Stimulated activated CD4-positive, alpha-beta T cell treated with anti-CD3 and anti-CD28 coated beads, Interleukin-4, amount 100 ng/mL, for 1 hour (primary cell): ENCODE measurements around the gene CST1.
"Not testable (repeated sequence)": the region's sequence is repeated elsewhere in the genome, so short reads cannot be mapped to it uniquely, and the experiment has no call there.

Source experiments
- DNase-seq: peaks from one replicate; pipeline ENCODE4 v3.0.0-alpha.2; 2020

CST1 gene

DNA sequence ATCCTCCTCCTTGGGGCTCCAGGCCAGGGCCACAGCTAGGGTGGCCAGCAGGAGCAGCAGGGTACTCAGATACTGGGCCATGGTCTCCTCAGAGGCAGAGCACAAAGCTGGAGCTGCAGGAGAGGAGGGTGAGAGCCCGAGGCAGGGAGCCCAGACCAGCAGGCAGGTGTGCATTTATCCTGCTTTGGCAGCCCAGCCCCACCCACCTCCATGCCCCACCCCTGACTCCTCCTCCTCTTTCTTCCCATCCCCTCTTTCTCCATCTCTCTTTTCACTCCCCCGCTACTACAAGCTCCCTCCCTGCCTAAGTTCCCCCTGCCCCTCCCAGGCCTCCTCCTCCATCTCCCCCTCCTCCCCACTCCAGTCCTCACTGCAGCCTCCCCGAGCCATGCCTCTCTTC lies at the start of gene CST1:
Gene CST1 (minus strand): TSS at position 150 of the 400 bp plus-strand sequence. CDS start 69 bp downstream, at position 81.
- DNase-seq: not testable (repeated sequence)

DNA sequence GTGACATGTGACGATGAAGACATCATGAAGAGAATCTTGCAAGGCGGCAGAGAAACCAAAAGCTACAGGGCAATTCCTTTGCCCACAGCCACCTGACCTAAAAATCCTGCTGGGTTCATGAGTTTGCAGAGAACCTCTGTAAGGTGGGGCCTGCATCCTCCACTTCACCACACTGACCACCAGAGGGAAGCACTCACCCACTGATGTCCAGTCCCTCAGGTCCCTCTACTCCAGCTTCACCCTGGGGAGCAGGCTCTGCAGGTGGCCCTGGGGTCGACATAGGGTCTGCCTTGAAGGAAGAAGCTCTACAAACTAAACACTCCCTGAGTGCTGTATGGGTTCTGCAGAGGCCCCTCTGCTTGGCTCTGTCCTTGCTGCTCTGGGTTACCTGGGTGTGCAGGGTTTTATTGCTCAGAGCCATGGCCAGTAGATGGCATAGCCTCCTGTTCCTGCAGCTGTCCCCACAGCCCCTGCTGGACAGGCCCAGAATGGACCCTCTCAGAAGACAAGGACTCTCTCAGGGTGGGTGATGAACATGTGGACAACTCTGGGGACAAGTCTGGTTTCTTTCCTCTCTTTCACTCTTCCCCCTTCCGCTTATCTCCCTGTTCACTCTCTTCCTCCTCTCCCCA lies 48.6 kb upstream of the CST1 start:
- peak; percentile 11 for DNase-seq

GRCh38 chr20:23795526-23795925 lies 44.8 kb upstream of the CST1 start:
- no peak for DNase-seq

- DNase-seq: no peak
These were observed 44.1 kb upstream of the CST1 start for GRCh38 chr20:23794841-23795240.

DNA sequence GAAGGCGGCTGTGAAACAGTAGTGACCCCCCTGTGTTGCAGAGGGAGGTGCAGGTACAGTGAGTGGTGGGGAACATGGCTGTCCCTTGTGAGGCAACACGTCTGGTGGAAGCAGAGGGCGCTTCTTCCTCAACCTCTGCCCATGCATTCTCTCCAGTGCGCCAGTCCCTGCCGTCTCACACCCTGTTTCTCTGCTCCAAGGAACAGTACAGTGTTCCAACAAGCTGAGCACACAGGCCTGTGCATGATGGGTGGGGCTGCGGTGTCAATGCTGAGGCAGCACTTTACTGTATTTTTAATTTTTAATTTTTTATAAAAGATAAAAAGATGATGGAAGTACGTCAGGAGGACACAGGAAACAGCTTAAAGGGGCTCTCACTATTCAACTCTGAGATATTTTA lies 43.3 kb upstream of the CST1 start:
- no peak for DNase-seq

DNA sequence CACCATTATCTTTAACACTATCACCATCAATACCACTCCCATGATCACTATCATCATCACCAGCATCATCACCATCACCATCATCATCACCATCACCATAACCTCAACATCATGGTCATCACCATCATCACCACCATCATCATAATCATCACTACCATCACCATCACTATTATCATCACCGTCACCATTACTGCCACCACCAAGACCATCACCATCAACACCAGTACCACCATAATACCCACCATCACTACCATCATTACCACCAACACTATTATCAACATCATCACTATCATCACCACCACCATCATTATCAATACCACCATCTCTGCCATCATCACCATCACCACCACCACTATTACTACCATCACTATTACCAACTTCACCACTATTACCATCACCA lies 32.7 kb upstream of the CST1 start:
- no peak for DNase-seq

DNA sequence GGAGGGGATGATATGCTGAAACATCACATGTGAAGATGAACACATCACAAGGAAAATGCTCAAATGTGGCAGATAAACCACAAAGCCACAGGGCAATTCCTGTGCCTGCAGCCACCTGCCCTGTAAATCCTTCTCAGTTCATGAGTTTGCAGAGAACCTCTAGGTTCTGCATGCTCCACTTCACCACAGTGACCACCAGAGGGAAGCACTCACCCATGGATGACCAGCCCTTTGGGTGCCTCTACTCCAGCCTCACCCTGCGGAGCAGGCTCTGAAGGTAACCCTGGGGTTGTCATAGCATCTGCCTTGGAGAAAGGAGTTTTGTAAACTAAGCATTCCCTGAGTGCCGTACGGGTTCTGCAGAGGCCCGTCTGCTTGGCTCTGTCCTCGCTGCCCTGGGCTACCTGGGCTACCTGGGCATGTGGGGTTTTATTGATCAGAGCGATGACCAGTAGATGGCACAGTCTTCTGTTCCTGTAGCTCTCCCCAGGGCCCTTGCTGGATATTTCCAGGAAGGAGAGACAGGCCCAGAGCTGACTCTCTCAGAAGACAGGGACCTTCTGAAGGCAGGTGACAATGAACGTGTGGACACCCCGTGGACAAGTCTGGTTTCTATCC lies 31.7 kb upstream of the CST1 start:
- no peak for DNase-seq

- DNase-seq: not testable (repeated sequence)
These were observed 27.9 kb upstream of the CST1 start for GRCh38 chr20:23778676-23779075.

GRCh38 chr20:23777380-23777779 lies 26.6 kb upstream of the CST1 start:
- not testable (repeated sequence) for DNase-seq

- no peak for DNase-seq
These were observed 25.5 kb upstream of the CST1 start for GRCh38 chr20:23776067-23776771.

DNA sequence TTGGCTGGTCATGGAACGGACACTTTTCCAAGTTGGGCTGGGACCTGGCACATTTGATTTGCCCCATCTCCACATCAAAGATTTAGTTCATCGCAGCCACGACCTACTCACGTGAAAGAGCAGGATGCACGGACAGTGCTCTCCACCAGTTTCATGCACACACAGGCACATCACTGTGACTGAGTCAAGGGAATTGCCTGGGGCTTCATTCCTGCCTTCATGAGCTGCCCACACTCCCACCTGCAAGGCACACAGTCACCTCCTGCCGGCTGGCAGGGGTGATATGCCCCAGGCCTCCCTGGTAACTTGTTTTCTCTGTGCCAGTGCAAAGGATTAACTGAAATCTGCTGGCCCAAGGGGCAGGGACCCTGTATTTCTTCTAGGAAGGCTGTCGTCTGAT lies 23.3 kb upstream of the CST1 start:
- DNase-seq: no peak

DNA sequence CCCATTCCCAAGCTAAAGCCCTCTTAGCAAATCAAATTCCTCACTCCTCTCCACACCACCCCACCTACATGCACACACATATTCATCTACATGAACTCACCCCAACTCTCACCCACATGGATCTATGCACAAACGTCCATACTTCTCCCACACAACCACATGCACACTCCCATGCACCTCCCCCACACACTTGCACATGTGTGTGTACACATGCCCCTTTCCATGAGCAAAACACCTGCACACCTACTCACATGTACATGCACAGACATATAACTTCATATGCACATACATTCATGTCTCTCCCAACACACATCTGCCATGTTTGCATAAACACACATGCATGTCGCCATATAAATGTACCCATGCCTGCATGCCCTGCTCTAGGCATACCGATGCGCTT lies 22.8 kb upstream of the CST1 start:
- DNase-seq: no peak

GRCh38 chr20:23773127-23773526 lies 22.4 kb upstream of the CST1 start:
- no peak for DNase-seq

GRCh38 chr20:23772074-23772473 lies 21.3 kb upstream of the CST1 start:
- no peak for DNase-seq

GRCh38 chr20:23770384-23770783 lies 19.6 kb upstream of the CST1 start:
- DNase-seq: no peak

GRCh38 chr20:23768520-23768919 lies 17.8 kb upstream of the CST1 start:
- DNase-seq: not testable (repeated sequence)

GRCh38 chr20:23766531-23766930 lies 15.8 kb upstream of the CST1 start:
- DNase-seq: no peak

- DNase-seq: no peak
These were observed 14.8 kb upstream of the CST1 start for GRCh38 chr20:23765578-23765977.

DNA sequence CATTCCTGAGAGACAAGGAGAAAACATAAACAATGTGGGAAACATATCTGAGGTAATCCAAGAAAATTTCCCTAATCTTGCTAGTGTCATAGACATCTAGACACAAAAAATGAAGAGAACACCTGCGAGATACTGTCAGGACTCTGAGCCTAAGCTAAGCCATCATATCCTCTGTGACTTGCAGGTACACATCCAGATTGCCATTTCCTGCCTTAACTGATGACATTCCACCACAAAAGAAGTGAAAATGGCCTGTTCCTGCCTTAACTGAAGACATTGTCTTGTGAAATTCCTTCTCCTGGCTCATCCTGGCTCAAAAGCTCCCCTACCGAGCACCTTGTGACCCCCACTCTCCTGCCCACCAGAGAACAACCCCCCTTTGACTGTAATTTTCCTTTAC lies 13.9 kb upstream of the CST1 start:
- not testable (repeated sequence) for DNase-seq

DNA sequence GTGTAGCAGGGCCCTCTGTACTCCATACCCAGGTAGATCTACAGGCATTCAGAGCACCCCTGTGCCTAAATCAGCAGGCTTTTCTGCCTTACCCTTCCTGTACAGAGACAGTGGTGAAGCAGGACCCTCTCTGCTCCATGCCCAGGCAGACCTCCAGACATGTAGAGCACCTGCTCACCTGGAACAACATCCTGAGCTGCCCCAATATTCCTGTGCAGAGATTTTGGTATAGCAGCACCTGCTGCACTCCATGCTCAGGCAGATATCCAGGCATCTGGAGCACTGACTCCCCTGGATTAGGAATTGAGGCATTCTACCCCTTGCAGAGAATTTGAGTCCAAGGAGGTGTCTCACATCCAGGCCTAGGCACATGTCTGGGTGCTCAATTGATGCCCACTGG lies 12.6 kb upstream of the CST1 start:
- DNase-seq: no peak

GRCh38 chr20:23759306-23759940 lies 8.7 kb upstream of the CST1 start:
- DNase-seq: no peak

GRCh38 chr20:23756792-23757191 lies 6.1 kb upstream of the CST1 start:
- DNase-seq: not testable (repeated sequence)

DNA sequence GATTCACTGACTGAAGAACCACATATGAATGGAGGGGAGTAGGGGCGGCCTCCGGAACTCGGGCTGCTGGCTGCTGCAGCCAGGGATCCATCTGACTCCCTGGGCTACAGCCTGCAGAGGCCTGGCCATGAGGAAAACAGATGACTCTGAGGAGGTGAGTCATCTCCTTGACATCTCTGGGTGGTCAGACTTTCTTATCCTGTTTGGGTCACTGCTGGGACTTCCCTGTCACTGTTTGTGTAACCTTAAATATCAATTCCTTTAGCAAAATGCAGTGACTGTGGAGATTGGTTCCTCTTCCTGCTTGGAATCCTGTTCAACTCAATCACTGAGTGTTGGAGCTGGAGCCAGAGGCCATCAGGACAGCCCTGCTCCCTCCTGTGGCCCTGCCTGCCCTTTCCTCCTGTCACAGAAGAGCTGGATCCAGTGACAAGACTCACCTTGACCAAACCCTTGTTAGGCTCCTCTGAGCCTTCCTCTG lies 4.4 kb upstream of the CST1 start:
- not testable (repeated sequence) for DNase-seq

GRCh38 chr20:23754731-23755130 lies 4.0 kb upstream of the CST1 start:
- no peak for DNase-seq
